NCI-H526 (cell line): ENCODE data around the gene SLIRP.
"Not testable (repeated sequence)": the region's sequence is repeated elsewhere in the genome, so short reads cannot be mapped to it uniquely, and the experiment has no call there.

Experiments used
- DNase-seq, 2 experiments: peaks; one replicate each; lab custom pipeline; 2025; lab: John Stamatoyannopoulos, UW

Gene SLIRP

DNA sequence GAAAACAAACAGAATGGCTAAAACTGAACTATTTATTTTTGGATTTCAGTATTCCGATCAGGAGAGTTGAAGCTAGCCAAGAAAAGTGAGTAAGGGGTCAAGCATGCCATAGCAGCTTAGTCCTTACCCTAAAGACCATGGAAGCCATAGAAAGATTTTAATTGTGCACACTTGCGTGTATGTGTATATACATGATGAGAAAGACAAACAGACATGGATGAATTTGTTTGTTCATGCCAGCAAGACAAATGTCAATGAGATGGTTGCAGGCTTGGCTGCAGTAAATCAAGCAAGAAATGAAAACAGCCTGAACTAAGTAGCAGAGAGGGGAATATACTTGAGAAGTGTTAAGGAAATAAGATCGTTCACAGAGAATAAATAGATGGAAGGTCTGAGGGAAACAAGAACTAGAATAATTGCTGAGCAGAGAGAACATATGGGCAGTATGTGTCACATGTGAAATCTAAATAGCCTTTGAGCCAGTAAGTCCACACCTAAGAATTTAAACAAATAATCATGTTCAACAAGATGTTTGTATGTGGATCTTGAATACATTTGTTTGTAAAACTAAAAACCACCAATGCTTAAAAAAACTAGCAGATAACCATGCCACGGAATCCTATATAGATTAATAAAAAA lies 38.3 kb downstream of the SLIRP start:
- DNase-seq = no peak

DNA sequence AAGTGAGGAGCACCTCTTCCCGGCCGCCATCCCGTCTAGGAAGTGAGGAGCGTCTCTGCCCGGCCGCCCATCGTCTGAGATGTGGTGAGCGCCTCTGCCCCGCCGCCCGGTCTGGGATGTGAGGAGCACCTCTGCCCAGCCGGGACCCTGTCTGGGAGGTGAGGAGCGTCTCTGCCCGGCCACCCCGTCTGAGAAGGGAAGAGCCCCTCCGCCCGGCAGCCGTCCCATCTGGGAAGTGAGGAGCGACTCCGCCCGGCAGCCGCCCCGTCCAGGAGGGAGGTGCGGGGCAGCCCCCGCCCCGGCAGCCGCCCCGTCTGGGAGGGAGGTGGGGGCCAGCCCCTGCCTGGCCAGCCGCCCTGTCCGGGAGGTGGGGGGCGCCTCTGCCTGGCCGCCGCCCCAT lies 39.5 kb downstream of the SLIRP start:
- not testable (repeated sequence) for DNase-seq

DNA sequence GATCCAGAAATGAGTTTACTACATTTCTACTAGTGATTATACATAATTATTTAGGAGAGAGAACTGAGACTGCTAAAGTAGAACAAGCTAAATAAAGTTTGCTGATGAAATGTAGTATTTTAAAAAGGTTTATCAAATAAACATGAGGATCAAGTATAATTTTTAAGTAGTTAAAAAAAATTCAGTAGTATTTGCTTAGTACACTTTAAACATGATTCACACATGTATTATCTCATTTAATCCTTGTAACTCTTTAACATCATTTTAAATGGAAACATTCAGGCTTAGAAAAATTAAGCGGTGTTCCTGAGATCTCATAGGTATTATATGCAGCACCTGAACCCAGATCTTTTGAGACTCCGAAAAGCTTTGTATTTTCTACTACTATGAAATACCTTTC lies 44.4 kb downstream of the SLIRP start:
- no peak for DNase-seq

DNA sequence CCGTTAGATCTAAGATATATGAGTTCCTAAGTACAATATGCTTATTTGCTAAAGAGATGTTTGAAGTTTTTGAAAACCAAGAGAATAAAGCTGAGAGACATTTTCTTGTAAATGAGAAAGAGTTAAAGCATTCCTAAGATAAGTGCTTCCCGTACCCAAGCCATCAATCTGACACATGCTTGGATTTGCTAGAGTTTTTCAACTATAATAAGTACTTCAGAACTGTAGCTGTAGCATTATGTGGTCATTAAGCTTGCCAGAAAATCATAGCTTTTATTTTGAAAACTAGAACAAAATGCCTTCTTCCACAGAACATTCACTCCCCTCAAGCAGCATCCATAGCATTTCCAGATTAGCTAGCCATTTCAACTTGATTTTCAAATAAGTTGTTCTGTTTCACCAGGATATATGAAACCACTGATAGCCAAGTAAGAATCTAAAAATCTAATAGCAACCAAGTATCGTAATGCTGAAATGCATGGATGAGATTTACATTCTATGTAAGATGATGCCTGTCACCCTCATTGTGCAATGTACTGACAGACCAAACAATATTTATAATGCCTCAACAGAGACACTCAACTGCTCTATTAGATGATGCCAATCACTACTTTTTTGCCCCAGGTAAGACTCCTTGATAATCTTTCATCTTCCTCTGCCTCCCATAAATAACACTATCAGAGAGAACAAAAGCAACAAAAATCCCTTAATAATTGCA lies 45.1 kb downstream of the SLIRP start:
- DNase-seq = no peak

DNA sequence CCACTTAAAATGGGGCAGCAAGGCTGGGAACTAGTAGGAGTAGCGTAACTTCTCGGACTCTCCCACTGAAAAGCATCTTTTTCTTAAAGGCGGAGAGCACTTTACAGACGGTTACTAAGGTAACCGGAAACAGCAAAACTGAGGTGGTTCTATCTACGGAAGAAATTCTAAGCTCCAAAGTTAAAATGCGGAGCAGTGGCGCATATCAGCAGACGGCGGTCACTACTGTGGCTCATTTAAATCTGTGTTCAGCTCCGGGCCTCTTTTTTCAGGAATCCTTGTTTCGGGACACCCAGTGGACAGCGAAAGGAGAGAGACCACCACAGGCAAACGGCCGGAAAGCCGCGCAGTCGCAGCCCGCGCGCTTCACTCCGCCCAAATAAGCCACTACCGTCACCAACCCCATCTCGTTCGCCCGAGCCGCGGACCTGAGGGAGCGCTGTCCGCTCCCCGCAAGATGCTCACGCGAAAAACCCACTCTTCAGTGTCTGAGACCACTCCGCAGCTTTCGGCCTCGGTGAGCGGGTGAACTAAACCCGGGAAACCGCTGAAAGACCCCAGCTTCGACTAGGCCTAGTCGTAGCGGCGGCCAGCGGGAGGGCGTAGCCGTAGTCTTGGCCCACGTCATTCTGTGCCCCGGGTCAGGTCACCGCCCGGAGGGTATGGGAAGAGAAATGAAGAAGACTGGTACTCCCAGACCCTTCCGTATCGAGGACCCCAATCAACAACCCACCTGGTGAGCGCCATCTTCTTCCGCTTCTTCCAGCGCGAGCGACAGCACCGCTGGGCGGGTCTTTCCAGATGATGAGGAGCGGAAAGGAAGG lies 52.7 kb downstream of the SLIRP start, which contains the start of gene SNW1:
TSS of gene SNW1 (minus strand) at position 776 of the 824 bp plus-strand sequence. CDS start at position 747, 29 bp downstream.
- DNase-seq = peak; percentile 86 to 97

DNA sequence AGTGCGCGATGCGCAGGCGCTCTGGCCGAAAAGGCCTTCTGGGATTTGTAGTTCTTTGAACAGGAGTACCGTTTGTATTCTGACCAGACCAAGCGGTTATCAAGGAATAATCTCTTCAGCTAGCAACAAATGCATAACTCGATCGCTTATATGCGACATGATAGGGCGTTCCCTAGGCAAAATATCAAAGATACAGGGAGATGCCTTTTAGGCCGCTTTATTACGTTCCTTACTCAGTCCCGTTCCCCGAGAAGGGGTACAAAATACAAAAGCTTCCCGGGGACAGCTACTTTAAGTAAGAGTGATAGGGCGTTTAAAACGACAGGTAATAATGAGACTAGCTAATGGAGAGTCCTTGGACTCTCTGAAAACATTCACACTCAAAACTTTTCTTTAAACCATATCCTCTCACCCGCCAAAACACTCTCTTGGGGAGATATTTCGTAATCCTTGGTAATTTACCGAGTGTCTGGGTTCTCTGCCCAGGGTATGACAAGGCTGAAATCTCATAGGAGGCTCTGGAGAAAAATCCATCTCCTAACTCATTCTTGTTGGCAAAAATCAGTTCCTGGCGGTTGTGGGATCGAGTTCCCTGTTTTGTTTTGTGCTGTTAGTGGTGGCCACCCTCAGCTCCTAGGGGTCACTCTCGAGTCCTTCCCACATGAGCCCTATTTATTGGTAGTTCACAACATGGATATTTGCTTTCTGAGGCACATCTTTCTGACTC lies 53.5 kb downstream of the SLIRP start:
- DNase-seq = peak in 1 of 2 experiments; percentile 44

DNA sequence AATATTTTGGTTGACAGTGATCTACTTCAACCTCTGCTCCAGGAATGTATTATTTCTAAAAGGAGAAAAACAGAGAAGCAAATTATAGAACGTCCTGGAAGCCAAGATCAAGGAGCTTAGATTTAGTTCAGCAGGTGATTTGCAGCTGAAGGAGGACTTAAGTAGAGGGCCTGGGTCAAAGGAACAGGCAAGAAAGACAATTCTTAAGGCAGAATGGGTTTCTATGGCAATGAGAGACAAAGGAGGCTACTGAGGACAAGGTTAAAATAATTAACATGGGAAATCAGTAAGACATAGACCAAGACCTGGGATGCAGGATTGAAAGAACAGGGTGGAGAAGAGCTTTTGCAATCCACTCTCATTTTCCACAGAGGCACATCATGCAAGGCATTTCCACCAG lies 55.4 kb downstream of the SLIRP start:
- DNase-seq = no peak

DNA sequence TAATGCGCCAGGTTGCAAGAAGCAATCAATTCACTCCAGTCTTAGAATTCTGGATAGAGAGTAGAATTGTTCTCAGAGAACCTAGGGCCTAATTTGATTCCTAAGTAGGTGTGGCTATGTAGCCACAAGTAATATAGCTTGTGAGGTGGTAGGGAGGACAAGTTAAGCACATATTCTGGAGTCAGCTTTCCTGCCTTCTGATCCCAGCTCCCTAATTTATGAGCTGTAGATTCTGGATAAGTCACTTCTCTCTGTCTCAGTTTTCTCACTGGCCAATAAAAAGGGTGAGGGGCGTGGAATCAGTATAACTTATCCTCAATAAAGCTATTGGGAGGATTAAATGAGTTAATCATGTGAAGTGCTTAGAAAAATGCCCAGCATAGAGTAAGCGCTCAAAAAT lies 56.1 kb downstream of the SLIRP start:
- no peak for DNase-seq
